Liver (tissue), 9 donors: ENCODE data around the gene RAP1GAP2. TPM values are rescaled to one million over a fixed set of nuclear protein-coding genes. Genes with fewer than 3 reads are reported as not detected.

Experiments used
- DNase-seq: peaks from one replicate; pipeline ENCODE4 v3.0.0-alpha.2; 2017; ENCODE audit warnings: low spot score
- H3K27ac ChIP-seq, 2 donors: one replicate each; pipeline ENCODE4 v1.7.0; 2013; ENCODE audit warnings: inconsistent platforms in 2 of 2, low read length in 2 of 2, control low read depth in 1 of 2, low read depth in 1 of 2, mild to moderate bottlenecking in 1 of 2
- H3K27me3 ChIP-seq, 4 donors: one replicate each; pipeline versions ENCODE4 v1.6.1 to v1.7.0; 2013; ENCODE audit warnings: low read length in 3 of 4, inconsistent platforms in 1 of 4, mild to moderate bottlenecking in 1 of 4, moderate library complexity in 1 of 4; ENCODE audit not compliant: control insufficient read depth in 4 of 4, insufficient read depth in 4 of 4
- H3K36me3 ChIP-seq, 4 donors: one replicate each; pipeline versions ENCODE4 v1.6.1 to v1.7.0; 2013; ENCODE audit warnings: low read length in 3 of 4, mild to moderate bottlenecking in 3 of 4, low read depth in 1 of 4, moderate library complexity in 1 of 4; ENCODE audit not compliant: control insufficient read depth in 4 of 4, insufficient read depth in 3 of 4
- H3K4me1 ChIP-seq, 4 donors: one replicate each; pipeline versions ENCODE4 v1.6.1 to v1.7.0; 2013; ENCODE audit warnings: low read length in 3 of 4, mild to moderate bottlenecking in 3 of 4, moderate library complexity in 1 of 4; ENCODE audit not compliant: control insufficient read depth in 4 of 4, insufficient read depth in 4 of 4
- H3K4me3 ChIP-seq, 3 donors: one replicate each; pipeline versions ENCODE4 v1.6.1 to v1.7.0; 2013; ENCODE audit warnings: low read length in 3 of 3, control low read depth in 1 of 3, low read depth in 1 of 3, mild to moderate bottlenecking in 1 of 3
- H3K9ac ChIP-seq, 2 donors: one replicate each; pipeline ENCODE4 v1.7.0; 2013; ENCODE audit warnings: low read length in 2 of 2, mild to moderate bottlenecking in 2 of 2, moderate library complexity in 2 of 2, control low read depth in 1 of 2, low read depth in 1 of 2
- H3K9me3 ChIP-seq, 4 donors: one replicate each; pipeline versions ENCODE4 v1.6.1 to v1.7.0; 2013; ENCODE audit warnings: low read length in 3 of 4; ENCODE audit not compliant: control insufficient read depth in 4 of 4
- ATF3 ChIP-seq: IDR thresholded peaks from 2 replicates; pipeline ENCODE4 v1.6.1; 2016; ENCODE audit warnings: antibody characterized with exemption
- CTCF ChIP-seq: fragments of 150-350 bp; IDR thresholded peaks from 2 replicates; pipeline ENCODE4 v1.5.1; 2017; ENCODE audit warnings: improper control_type of control experiment, low read depth, low read length; ENCODE audit not compliant: missing input control
- EGR1 ChIP-seq, 2 donors: IDR thresholded peaks; 2 replicates each; pipeline ENCODE4 v1.6.1; 2016 to 2018; ENCODE audit warnings: antibody characterized with exemption in 2 of 2, low read depth in 2 of 2
- FOXA1 ChIP-seq: IDR thresholded peaks from 2 replicates; pipeline ENCODE4 v1.6.1; 2016; ENCODE audit warnings: antibody characterized with exemption
- FOXA2 ChIP-seq: IDR thresholded peaks from 2 replicates; pipeline ENCODE4 v1.6.1; 2016; ENCODE audit warnings: antibody characterized with exemption
- GABPA ChIP-seq, 2 donors: IDR thresholded peaks in 1 of 2; conservative IDR thresholded peaks in 1 of 2; 2 replicates each; pipeline ENCODE4 v1.6.1; 2016; ENCODE audit warnings: antibody characterized with exemption in 2 of 2, mild to moderate bottlenecking in 1 of 2, moderate library complexity in 1 of 2
- HNF4A ChIP-seq, 2 donors: conservative IDR thresholded peaks; 2 replicates each; pipeline ENCODE4 v1.6.1; 2016; ENCODE audit warnings: antibody characterized with exemption in 2 of 2, mild to moderate bottlenecking in 2 of 2
- HNF4G ChIP-seq: IDR thresholded peaks from 2 replicates; pipeline ENCODE4 v1.6.1; 2016; ENCODE audit warnings: antibody characterized with exemption
- JUND ChIP-seq, 2 donors: IDR thresholded peaks; 2 replicates each; pipeline ENCODE4 v1.6.1; 2016; ENCODE audit warnings: antibody characterized with exemption in 2 of 2
- MAX ChIP-seq: IDR thresholded peaks from 2 replicates; pipeline ENCODE4 v1.6.1; 2016; ENCODE audit warnings: antibody characterized with exemption
- NR2F2 ChIP-seq: IDR thresholded peaks from 2 replicates; pipeline ENCODE4 v1.6.1; 2016; ENCODE audit warnings: antibody characterized with exemption
- RAD21 ChIP-seq, 2 donors: IDR thresholded peaks; 2 replicates each; pipeline ENCODE4 v1.6.1; 2016; ENCODE audit warnings: antibody characterized with exemption in 2 of 2, mild to moderate bottlenecking in 2 of 2
- REST ChIP-seq: IDR thresholded peaks from 2 replicates; pipeline ENCODE4 v1.6.1; 2016; ENCODE audit warnings: antibody characterized with exemption, mild to moderate bottlenecking
- RXRA ChIP-seq, 2 donors: IDR thresholded peaks; 2 replicates each; pipeline ENCODE4 v1.6.1; 2017 to 2018; ENCODE audit warnings: antibody characterized with exemption in 2 of 2, mild to moderate bottlenecking in 1 of 2
- SP1 ChIP-seq: IDR thresholded peaks from 2 replicates; pipeline ENCODE4 v1.6.1; 2018; ENCODE audit warnings: antibody characterized with exemption, mild to moderate bottlenecking
- TAF1 ChIP-seq: conservative IDR thresholded peaks from 2 replicates; pipeline ENCODE4 v1.6.1; 2016; ENCODE audit warnings: antibody characterized with exemption, mild to moderate bottlenecking
- YY1 ChIP-seq: IDR thresholded peaks from 2 replicates; pipeline ENCODE4 v1.6.1; 2016; ENCODE audit warnings: antibody characterized with exemption, mild to moderate bottlenecking
- ZBTB33 ChIP-seq: IDR thresholded peaks from 2 replicates; pipeline ENCODE4 v1.6.1; 2016; ENCODE audit warnings: antibody characterized with exemption
- WGBS: extraction: QIAGEN DNeasy Blood & Tissue Kit; methylation state at CpG from one replicate; pipeline ENCODE4 v1.1.7; 2013; 5-methylcytosine and 5-hydroxymethylcytosine counted together
- polyA plus RNA-seq, 2 donors: library from polyadenylated mRNA; stranded (reverse) in 1 of 2; unstranded in 1 of 2; fragments of 200-250 nt in 1 of 2; fragments of >200 nt in 1 of 2; fragmentation: Nextera tagmentation in 1 of 2; extraction: Ambion mirVana in 1 of 2; gene quantifications; one replicate each; pipeline versions ENCODE4 v1.2.1 to v1.2.3, GENCODE V29; 2013 to 2015
- total RNA-seq, 2 donors: library from RNA; depleted of rRNA; stranded (reverse); fragments of >200 nt; gene quantifications; one replicate each; pipeline ENCODE4 v1.2.3, GENCODE V29; 2014
- donor health status: healthy.
- donor health status: healthy.
- donor health status: healthy.
- donor health status: healthy.
- donor health status: healthy.

Gene RAP1GAP2
- total and polyA plus RNA-seq, 4 donors, result 0.56 to 1.7 (median 1.1) TPM

GRCh38 chr17:2926019-2926650 is 129.9 kb downstream of the RAP1GAP2 start:
- no peak for DNase-seq
- Histone ChIP-seq H3K9ac (no peak overlapping the region), H3K9me3 (no peaks in the 10 kb centered on the region), H3K4me1 (no peaks in the 10 kb centered on the region), H3K27me3 (no peaks in the 10 kb centered on the region), H3K27ac (no peak overlapping the region), H3K4me3 (no peak overlapping the region), H3K36me3 (no peaks in the 10 kb centered on the region)
- 86% methylated on average over 14 of the region's 14 CpGs for WGBS
- no peak for TF ChIP-seq ATF3
- TF ChIP-seq FOXA1, result no peak
- TF ChIP-seq HNF4A (conservative IDR thresholded peaks at IDR 0.05), result no peak
- TF ChIP-seq ZBTB33, result no peak
- no peak for TF ChIP-seq HNF4G
- TF ChIP-seq RXRA (IDR thresholded peaks at IDR 0.05), result no peak
- no peak for TF ChIP-seq YY1
- TF ChIP-seq GABPA (IDR thresholded peaks at IDR 0.05 in 1 of 2, conservative IDR thresholded peaks at IDR 0.05 in 1 of 2), result no peak
- TF ChIP-seq EGR1 (IDR thresholded peaks at IDR 0.05; ENCODE audit: low read depth in 2 of 2), result no peak
- TF ChIP-seq REST, result no peak
- TF ChIP-seq TAF1, result no peak
- TF ChIP-seq SP1, result no peak
- TF ChIP-seq FOXA2, result no peak
- TF ChIP-seq JUND (IDR thresholded peaks at IDR 0.05), result no peak
- TF ChIP-seq RAD21 (IDR thresholded peaks at IDR 0.05), result no peak
- TF ChIP-seq CTCF, result no peak
- TF ChIP-seq MAX, result no peak
- no peak for TF ChIP-seq NR2F2
